Measurements from ENCODE around the gene OVCH2.

The OVCH2 gene

GRCh38 chr11:7654195-7654705 lies 52.0 kb downstream of the OVCH2 start:
- Histone ChIP-seq H3K4me1 (ENCODE audit: insufficient read depth, low read length, severe bottlenecking) (no peaks in the 10 kb centered on the region), H3F3A (ENCODE audit: insufficient read depth, low read length) (no peaks in the 10 kb centered on the region), H3K27me3 (ENCODE audit: insufficient read depth, low read length) (no peaks in the 10 kb centered on the region), H3K79me2 (ENCODE audit: insufficient read depth, low read length) (no peaks in the 10 kb centered on the region), H3K36me3 (ENCODE audit: insufficient read depth, low read length) (peaks cover 55% of the 10 kb centered on the region), H3K9me3 (ENCODE audit: low read length) (no peaks in the 10 kb centered on the region), H3K9me2 (ENCODE audit: low read depth, low read length) (no peaks in the 10 kb centered on the region), H4K20me1 (ENCODE audit: insufficient read depth, low read length) (no peaks in the 10 kb centered on the region), H2AFZ (ENCODE audit: low read length) (no peak overlapping the region), H3K4me3 (ENCODE audit: low read depth, low read length, poor library complexity, severe bottlenecking) (no peak overlapping the region), H3K9ac (ENCODE audit: low read length) (no peak overlapping the region), H3K4me2 (ENCODE audit: low read length) (no peak overlapping the region), H3K27ac (ENCODE audit: low read depth, low read length, poor library complexity, severe bottlenecking) (no peak overlapping the region)
- TF ChIP-seq CTCF (IDR thresholded peaks at IDR 0.05; ENCODE audit: low read length) (no peak), EZH2 (IDR thresholded peaks at IDR 0.05; ENCODE audit: borderline replicate concordance, low read length) (no peak)

GRCh38 chr11:7651700-7652099 lies 54.6 kb downstream of the OVCH2 start:
- H3K79me2 ChIP-seq (ENCODE audit: insufficient read depth, low read length) = no peaks in the 10 kb centered on the region
- no peak overlapping the region for H3K4me3 ChIP-seq (ENCODE audit: low read depth, low read length, poor library complexity, severe bottlenecking)
- no peak overlapping the region for H3K27ac ChIP-seq (ENCODE audit: low read depth, low read length, poor library complexity, severe bottlenecking)
- no peaks in the 10 kb centered on the region for H3K9me3 ChIP-seq (ENCODE audit: low read length)
- H3K4me2 ChIP-seq (ENCODE audit: low read length) = no peak overlapping the region
- no peaks in the 10 kb centered on the region for H3K4me1 ChIP-seq (ENCODE audit: insufficient read depth, low read length, severe bottlenecking)
- H3K36me3 ChIP-seq (ENCODE audit: insufficient read depth, low read length) = peaks cover 66% of the 10 kb centered on the region
- H3K9me2 ChIP-seq (ENCODE audit: low read depth, low read length) = no peaks in the 10 kb centered on the region
- H3K27me3 ChIP-seq (ENCODE audit: insufficient read depth, low read length) = no peaks in the 10 kb centered on the region
- no peak overlapping the region for H3K9ac ChIP-seq (ENCODE audit: low read length)
- H2AFZ ChIP-seq (ENCODE audit: low read length) = no peak overlapping the region
- TF ChIP-seq EZH2 (IDR thresholded peaks at IDR 0.05; ENCODE audit: borderline replicate concordance, low read length) (no peak), CTCF (IDR thresholded peaks at IDR 0.05; ENCODE audit: low read length) (no peak)
- H3F3A ChIP-seq (ENCODE audit: insufficient read depth, low read length) = no peaks in the 10 kb centered on the region
- H4K20me1 ChIP-seq (ENCODE audit: insufficient read depth, low read length) = no peaks in the 10 kb centered on the region

- Histone ChIP-seq H4K20me1 (ENCODE audit: insufficient read depth, low read length) (no peaks in the 10 kb centered on the region), H3K9me3 (ENCODE audit: low read length) (no peaks in the 10 kb centered on the region), H3K79me2 (ENCODE audit: insufficient read depth, low read length) (no peaks in the 10 kb centered on the region), H3K4me3 (ENCODE audit: low read depth, low read length, poor library complexity, severe bottlenecking) (no peak overlapping the region), H3F3A (ENCODE audit: insufficient read depth, low read length) (no peaks in the 10 kb centered on the region), H3K4me1 (ENCODE audit: insufficient read depth, low read length, severe bottlenecking) (no peaks in the 10 kb centered on the region), H3K36me3 (ENCODE audit: insufficient read depth, low read length) (peaks cover 66% of the 10 kb centered on the region), H3K27me3 (ENCODE audit: insufficient read depth, low read length) (no peaks in the 10 kb centered on the region), H3K4me2 (ENCODE audit: low read length) (no peak overlapping the region), H2AFZ (ENCODE audit: low read length) (no peak overlapping the region), H3K9me2 (ENCODE audit: low read depth, low read length) (no peaks in the 10 kb centered on the region), H3K9ac (ENCODE audit: low read length) (no peak overlapping the region), H3K27ac (ENCODE audit: low read depth, low read length, poor library complexity, severe bottlenecking) (no peak overlapping the region)
- no peak for TF ChIP-seq CTCF (IDR thresholded peaks at IDR 0.05; ENCODE audit: low read length)
- no peak for TF ChIP-seq EZH2 (IDR thresholded peaks at IDR 0.05; ENCODE audit: borderline replicate concordance, low read length)
Measured at GRCh38 chr11:7651140-7651551, 55.1 kb downstream of the OVCH2 start.
